NB4 (cell line): ENCODE data around the gene MAP4K4.

Source experiments
- MAX ChIP-seq: IDR thresholded peaks from 2 replicates; pipeline ENCODE4 v1.6.1; 2011; ENCODE audit warnings: low read depth, low read length
- POLR2A ChIP-seq: IDR thresholded peaks from 2 replicates; pipeline ENCODE4 v1.6.1; 2011; ENCODE audit warnings: mild to moderate bottlenecking; ENCODE audit not compliant: insufficient read length; ENCODE audit errors: extremely low read depth

- TF ChIP-seq MAX: no peak
- no peak for TF ChIP-seq POLR2A
Measured at GRCh38 chr2:101751276-101751815, 53.8 kb downstream of the MAP4K4 start.
